HG03442 (cell line): Measurements from ENCODE around the gene PSME4.
A peak's percentile ranks its signal among the peaks of the same experiment; 100 is the strongest.

Source experiments
- ATAC-seq: cut with Tn5 transposase; IDR thresholded peaks from one replicate; pipeline ENCODE4 v1.9.1; 2021; ENCODE audit warnings: mild to moderate bottlenecking, moderate library complexity; ENCODE audit not compliant: unreplicated experiment

Gene PSME4

GRCh38 chr2:53970724-53971602 lies at the start of gene PSME4:
Gene PSME4 (minus strand): TSS chr2:53970993. CDS start chr2:53970784, 209 bp downstream.
- ATAC-seq, result peak; percentile 90

GRCh38 chr2:54015798-54016699 lies 45.3 kb upstream of the PSME4 start:
- ATAC-seq, result no peak

GRCh38 chr2:54013996-54014395 lies 43.2 kb upstream of the PSME4 start:
- no peak for ATAC-seq

GRCh38 chr2:54012538-54013141 lies 41.8 kb upstream of the PSME4 start:
- ATAC-seq, result no peak

DNA sequence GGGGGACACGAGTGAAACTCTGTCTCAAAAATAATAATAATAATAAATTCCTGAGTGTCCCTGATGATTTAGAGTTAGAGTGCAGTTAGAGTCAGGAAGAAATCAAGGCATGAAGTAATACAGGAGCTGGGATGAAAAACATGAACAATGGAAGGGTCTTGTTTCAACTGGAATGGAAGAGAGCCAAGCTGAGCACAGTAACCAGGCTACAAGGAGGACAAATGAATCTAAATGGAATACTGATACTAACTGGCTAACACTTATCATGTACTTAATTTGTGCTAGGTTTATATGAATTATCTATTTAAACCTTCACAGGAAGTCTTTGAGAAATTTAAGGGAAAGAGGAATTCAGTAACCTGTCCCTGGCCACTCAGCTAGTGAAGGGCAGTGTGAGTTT lies 38.8 kb upstream of the PSME4 start:
- no peak for ATAC-seq

DNA sequence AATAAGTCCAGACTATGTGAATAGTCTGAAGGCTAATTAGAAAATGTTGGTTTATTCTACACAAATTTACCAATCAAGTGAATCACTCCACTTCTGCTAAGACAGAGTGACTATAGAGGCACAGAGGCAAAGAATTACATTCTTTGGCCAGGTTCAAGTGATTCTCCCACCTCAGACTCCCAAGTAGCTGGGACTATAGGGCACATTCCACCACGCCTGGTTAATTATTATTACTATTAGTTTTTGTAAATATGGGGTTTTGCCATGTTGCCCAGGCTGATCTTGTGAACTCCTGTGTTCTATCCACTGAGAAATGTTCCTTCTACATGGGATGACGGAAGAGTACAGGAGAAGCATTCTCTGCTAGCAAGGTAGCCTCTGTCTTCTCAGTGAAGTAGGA lies 37.6 kb upstream of the PSME4 start:
- no peak for ATAC-seq

- no peak for ATAC-seq
These were observed 29.7 kb upstream of the PSME4 start for GRCh38 chr2:54000524-54000923.

- no peak for ATAC-seq
These were observed 29.3 kb upstream of the PSME4 start for GRCh38 chr2:54000122-54000521.

GRCh38 chr2:53998834-53999233 lies 28.0 kb upstream of the PSME4 start:
- ATAC-seq, result no peak

DNA sequence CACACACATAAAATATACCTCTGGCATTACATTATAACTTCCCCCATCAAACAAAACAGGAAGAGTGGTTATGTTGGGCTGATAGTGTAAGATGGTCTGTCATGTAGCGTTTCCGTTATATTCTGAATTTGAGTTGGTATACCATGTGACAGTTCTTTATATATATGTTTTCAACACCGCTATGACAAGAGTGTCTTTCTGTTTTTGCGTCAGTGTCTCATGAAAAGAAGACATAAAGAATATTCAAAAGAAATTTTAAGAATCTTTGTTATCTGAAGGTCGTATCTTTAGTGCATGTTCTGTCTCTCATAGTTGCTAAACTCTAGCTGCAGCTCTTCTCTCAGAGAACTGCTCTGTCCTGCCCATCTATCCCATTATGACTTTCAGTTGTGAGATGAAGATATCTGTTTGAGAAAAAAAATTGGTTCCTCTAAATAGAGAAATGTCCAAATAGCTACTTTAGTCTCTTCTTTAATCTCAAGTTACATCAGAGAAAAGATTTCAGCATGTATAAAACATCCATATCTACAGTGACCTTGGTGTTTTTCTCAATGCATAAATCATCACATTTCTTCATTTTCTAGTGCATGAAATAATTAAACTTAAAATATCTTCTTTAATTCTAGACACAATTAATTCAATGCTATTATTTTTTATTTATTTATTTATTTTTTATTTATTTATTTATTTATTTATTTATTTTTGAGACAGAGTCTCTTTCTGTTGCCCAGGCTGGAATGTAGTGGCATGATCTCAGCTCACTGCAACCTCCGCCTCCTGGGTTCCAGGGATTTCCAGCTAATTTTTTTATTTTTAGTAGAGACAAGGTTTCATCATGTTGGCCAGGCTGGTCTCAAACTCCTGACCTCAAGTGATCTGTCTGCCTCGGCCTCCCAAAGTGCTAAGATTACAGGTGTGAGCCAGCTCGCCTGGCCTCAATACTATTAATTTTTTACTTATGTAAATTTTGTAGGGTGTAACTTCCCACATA lies 24.3 kb upstream of the PSME4 start:
- peak; percentile 77 for ATAC-seq

DNA sequence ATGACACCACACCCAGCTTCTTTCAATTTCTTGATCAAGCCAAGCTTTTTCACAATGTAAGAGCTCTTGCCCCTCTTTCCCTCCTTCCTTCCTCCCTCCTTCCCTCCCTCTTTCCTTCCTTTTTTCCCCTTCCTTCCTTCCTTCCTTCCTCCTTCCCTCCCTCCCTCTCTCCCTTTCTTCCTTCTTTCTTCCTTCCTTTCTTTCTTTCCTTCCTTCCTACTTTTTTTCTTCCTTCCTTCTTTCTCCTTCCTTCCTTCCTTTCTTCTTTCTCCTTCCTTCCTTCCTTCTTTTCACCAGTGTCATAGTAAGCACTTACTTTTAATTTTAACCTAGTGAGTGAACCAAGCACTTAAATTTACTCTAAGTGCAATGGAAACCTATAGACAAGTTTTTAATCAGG lies 21.2 kb upstream of the PSME4 start:
- no peak for ATAC-seq

GRCh38 chr2:53989210-53989862 lies 18.5 kb upstream of the PSME4 start:
- no peak for ATAC-seq

GRCh38 chr2:53987336-53987921 lies 16.6 kb upstream of the PSME4 start:
- ATAC-seq, result peak; percentile 73

DNA sequence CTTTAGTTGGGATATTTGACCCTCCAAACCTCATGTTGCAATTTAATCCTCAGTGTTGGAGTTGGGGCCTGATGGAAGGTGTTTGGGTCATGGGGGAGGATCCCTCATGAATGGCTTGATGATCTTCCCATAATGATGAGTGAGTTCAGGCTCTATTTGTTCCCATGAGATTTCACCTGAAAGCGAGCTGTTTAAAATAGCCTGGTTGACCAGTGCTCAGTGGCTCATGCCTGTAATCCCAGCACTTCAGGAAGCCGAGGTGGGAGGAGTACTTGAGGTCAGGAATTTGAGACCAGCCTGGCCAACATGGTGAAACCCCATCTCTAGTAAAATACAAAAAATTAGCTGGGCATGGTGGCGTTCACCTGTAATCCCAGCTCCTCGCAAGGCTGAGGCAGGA lies 14.9 kb upstream of the PSME4 start:
- no peak for ATAC-seq

GRCh38 chr2:53969968-53970723 lies 647 bp downstream of the PSME4 start:
- ATAC-seq, result peak; percentile 26

- ATAC-seq, result peak; percentile 23
These were observed 1.4 kb downstream of the PSME4 start for GRCh38 chr2:53969285-53969967.

- ATAC-seq, result no peak
These were observed 5.7 kb downstream of the PSME4 start for GRCh38 chr2:53964987-53965687.
